Suppressor macrophage treated with lipopolysaccharide for 4 hours (primary cell): ENCODE data around the gene IL20RB.
A peak's percentile ranks its signal among the peaks of the same experiment; 100 is the strongest.

Experiments
- DNase-seq: peaks from one replicate; pipeline ENCODE4 v3.0.0-alpha.2; 2020

IL20RB gene, protein sequence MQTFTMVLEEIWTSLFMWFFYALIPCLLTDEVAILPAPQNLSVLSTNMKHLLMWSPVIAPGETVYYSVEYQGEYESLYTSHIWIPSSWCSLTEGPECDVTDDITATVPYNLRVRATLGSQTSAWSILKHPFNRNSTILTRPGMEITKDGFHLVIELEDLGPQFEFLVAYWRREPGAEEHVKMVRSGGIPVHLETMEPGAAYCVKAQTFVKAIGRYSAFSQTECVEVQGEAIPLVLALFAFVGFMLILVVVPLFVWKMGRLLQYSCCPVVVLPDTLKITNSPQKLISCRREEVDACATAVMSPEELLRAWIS

DNA sequence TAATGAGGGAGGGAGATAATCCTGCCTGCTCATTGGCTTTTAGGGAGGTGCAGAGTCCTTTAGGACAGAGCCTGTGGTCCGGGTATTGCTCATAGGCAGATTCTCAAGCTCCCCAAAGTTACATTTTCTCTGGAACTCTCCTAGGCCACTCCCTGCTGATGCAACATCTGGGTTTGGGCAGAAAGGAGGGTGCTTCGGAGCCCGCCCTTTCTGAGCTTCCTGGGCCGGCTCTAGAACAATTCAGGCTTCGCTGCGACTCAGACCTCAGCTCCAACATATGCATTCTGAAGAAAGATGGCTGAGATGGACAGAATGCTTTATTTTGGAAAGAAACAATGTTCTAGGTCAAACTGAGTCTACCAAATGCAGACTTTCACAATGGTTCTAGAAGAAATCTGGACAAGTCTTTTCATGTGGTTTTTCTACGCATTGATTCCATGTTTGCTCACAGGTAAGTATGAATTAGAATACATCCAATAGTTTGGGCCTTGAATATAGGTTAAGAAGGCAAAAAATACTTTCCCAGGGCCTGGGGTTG, at the start of gene IL20RB:
IL20RB (plus strand) TSS at position 233 of the 538 bp plus-strand sequence; CDS start at position 364, 131 bp downstream.
- DNase-seq: no peak

DNA sequence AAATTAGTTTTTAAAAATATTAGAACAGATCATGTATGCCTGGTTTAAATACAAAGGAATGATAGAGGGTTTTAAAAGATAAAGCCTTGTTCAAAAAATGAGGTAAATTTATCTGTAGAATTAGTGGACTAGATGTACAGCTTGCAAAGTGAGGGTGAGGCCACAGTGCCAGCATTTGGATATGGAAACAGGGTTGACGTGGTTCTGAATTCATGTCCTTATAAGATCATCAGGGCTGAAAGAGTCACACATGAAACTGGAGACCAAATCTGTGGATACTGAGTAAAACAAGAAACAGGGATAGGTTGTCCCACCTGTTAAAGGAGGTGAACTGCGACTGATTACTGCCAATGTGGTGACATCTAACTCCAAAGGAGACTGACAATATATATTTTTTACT, 49.5 kb upstream of the IL20RB start:
- no peak for DNase-seq

DNA sequence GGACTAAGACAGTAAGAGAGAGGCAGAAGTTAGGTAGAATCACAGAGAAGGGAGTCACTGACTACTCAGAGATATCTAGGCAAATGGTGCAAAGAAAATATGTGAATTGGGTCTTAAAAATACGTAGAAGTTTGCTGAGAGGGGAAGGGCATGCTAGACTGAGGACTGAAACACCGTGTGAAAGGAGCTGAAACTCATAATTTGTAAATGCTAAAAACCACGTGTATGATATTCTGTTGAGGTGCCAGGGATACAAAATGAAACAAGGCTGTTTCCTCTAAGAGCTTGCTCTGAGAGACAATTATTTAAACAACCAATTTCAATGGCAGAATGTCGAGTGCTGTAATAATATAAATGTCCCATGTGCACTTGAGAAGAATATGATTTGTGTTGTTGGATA, 48.6 kb upstream of the IL20RB start:
- no peak for DNase-seq

DNA sequence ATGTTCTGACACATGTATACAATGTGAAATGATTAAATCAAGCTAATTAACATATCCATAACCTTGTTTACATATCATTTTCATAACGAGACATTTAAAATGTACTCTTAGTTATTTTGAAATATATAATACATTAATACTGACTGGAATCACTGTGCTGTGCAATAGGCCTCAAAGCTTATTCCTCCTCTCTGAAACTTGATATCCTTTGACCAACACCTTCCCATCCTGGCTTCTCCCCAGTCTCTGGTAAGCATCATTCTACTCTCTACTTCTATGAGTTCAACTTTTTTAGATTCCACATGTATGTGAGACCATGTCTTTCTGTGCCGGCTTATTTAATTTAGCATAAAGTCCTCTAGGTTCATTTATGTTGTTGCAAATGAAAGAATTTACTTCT, 47.1 kb upstream of the IL20RB start:
- DNase-seq: no peak

DNA sequence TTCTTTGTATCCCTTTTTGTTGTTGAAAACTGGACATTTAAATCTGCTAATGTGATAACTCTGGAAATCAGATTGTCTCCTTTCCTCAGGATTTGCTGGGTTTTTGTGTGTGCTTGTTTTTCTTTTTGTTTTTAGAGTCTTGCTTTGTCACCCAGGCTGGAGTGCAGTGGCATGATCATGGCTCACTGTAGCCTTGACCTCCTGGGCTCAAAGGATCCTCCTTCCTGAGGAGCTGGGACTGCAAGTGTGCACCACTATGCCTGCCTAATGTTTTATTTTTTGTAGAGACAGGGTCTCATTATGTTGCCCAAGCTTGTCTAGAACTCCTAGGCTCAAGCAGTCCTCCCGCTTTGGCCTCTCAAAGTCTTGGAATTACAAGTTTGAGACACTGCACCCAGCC, 44.6 kb upstream of the IL20RB start:
- no peak for DNase-seq

DNA sequence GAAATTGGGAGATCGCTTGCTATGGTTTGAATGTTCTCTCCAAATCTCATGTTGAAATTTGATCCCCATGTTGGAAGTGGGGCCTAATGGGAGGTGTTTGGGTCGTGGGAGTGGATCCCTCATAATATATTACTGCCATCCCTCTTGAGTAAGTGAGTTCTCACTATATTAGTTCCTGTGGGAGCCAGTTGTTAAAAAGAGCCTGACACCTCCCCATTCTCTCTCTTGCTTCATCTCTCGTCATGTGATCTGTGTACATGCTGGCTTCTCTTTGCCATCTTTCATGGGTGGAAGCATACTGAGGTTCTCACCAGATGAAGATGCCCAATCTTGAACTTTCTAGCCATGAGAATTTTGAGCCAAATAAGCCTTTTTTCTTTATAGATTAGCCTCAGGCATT, 43.0 kb upstream of the IL20RB start:
- no peak for DNase-seq

DNA sequence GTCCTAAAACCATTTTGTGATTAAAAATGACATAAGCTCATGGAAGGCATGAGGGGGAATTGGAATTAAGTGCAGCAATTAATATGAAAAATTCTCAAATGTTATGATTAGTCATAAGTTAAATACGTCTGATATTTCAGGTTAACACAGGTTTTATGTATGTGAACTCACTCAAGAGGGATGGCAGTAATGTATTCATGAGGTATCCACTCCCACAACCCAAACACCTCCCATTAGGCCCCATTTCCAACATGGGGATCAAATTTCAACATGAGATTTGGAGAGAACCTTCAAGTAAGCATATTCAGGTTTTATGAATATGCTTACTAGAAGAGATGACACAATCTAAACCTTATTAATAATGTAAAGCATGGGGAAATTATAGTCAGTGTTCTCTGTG, 41.6 kb upstream of the IL20RB start:
- DNase-seq: no peak

DNA sequence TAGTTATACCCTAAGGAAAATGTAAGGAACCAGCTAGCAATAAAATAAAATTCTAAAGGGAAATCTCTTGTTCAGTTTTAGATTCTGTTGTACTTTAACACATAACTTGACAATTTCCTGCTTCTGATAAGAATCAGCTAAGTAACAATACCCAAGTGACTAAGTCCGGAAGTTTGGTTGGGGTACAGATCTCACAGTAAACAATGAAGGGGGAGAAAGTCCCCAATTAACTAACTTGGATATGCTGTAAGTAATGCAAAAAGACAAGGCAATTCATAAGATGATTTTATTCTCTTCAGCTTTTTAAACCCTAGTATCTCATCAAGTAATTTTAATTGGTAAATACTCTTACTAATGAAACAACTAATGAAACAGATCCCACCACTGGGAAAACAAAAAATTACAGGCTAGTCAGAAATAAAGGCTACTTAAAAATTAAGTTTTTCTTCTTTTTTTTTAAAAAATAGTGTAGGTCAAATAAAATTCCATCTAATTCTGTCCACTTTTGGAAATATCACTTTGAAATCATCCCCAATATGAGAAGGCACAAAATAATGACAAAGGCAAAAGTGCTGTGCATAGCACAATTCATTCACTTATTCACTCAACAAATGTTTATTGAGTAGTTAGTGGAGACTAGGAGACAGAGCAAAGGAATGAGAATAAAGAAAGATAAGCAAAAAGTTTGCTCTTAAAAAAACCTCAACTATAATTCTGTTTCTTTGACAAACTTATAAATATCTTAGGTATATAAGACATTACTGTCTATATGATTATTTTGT, 37.8 kb upstream of the IL20RB start:
- DNase-seq: no peak

DNA sequence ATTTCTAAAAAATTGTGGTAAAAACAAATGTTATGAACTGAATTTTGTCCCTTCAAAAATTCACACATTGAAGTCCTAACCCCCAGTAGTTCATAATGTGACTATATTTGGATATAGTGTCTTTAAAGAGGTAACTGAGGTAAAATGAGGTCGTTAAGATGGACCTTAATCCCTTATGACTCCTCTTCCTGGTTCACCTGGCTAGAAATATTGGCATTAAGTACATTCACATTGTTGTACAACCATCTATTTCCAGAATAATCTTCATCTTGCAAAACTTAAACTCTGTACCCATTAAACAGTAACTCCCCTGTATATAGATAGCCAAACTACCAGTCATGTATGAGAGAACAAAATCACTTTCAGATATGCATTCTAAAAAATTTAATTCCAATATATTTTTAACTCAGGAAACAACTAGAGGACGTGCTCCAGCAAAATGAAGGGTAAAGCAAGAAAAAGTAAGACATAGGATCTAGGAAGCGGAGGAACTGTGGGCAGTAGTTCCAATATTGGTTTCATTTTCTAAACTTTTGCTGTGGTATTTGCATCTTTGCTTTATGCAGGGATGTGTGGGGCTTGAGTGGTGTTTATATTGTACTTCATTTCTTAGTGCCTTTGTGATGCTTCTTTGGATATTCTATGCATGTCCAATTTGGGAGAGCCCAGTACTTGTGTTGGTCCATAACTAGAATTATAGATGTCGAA, 36.7 kb upstream of the IL20RB start:
- DNase-seq: no peak

DNA sequence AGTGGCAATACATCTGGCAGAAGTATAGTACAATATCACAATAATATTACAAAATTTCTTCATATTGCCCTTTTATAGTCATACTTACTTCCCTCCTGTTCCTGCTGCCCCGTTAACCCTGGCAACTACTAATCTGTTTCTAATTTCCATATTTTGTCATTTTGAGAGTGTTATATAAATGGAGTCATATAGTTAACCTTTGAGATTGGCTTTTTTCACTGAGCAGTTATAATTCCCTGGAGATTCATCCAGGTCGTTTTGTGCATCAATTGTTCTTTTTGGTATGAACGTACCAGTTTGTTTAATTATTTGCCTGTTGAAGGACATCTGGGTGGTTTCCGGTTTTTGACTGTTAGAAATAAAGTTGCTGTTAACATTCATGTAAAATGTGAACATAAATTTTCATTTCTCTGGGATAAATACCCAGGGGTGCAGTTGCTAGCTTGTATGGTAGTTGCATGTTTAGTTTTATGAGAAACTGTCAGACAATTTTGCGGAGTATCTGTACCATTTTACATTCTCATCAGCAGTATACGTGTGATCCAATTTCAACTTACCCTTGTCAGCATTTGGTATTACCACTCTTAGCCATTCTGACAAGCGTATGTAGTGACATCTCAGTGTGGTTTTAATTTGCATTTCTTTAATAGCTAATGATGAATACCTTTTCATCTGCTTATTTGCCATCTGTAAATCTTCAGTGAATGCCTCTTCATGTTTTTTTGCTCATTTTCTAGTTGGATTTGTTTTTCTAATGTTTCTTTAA, 32.2 kb upstream of the IL20RB start:
- DNase-seq: peak; percentile 53

DNA sequence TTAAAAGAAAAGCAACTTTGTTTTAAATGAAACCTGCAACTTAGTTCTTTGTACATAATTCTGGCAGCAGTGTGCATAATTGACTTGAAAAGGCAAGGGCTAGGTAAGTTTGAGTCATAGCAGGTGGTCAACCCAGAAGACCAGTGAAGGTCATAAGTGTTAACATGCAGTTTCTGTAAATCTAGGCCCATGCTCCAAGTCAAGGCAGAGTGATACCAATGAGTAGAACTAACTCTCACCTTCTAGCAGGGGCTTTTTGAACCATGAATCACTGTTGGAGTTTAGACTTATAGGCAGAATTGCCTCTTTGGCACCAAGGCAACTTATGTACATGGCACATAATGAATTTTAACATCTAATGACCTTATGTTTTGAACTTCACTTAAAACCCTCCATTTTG, 29.5 kb upstream of the IL20RB start:
- DNase-seq: no peak

DNA sequence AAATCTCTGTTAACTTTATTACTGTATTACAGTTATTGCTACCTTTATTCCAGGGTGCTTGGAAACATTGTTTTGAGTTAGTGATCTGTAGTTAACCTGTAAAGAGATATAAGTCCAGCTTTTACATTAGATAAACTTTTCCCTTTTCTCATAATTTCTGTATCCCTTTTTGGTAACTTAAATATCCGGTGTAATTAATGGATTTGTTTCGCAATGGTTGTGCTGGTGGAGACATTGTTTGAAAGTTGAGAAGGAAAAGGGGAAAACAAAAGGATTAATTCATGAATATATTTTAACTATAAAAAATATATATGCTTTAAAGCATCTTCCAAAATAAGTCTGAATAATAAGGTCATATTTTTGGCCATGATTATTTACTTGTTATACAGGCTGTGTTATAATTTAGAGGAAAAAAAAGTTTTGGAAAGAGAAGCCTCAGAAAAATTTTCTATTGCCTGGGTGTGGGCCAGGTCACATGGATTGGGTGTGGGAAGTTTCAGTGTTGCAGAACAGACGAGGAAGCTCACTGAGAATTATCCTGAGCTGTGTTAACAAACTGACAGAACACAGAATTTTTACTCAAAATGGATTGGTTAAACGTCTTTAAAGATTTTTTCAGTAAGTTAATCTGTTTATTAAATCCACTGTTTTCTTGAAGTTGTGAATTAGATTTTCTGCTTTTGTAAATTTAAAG, 27.7 kb upstream of the IL20RB start:
- peak; percentile 85 for DNase-seq

DNA sequence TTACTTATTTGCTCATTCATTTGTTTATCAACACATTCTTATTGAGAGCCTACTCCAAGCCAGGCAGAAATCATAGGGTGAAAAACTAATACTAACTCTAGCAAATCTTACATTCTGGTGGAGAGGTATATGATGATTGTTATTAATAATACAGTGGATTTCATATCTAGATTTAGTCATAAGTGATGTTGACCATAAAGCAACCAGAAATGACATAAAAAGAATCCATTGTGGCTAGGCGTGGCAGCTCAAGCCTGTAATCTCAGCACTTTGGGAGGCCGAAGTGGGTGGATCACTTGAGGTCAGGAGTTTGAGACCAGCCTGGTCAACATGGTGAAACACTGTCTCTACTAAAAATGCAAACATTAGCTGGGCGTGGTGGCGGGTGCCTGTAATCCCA, 26.2 kb upstream of the IL20RB start:
- peak; percentile 64 for DNase-seq

DNA sequence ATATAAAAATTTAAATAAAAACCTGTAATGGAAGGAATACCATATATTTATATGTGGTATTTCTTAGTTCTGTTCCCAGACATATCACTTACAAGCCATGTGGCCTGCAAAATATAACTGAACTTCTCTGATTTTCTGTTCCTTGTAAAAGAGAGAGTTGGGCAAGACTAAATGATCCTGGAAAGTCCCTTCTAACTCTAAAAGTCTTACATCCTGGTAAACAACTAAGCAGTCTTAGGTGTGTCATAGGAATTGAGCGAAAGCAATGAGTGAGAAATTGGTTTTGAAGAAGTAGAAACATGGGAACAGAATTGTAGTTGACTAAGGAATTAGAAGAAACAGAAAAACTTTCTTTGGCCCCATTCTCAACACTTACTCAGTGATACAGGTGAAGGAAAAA, 25.3 kb upstream of the IL20RB start:
- peak; percentile 87 for DNase-seq

DNA sequence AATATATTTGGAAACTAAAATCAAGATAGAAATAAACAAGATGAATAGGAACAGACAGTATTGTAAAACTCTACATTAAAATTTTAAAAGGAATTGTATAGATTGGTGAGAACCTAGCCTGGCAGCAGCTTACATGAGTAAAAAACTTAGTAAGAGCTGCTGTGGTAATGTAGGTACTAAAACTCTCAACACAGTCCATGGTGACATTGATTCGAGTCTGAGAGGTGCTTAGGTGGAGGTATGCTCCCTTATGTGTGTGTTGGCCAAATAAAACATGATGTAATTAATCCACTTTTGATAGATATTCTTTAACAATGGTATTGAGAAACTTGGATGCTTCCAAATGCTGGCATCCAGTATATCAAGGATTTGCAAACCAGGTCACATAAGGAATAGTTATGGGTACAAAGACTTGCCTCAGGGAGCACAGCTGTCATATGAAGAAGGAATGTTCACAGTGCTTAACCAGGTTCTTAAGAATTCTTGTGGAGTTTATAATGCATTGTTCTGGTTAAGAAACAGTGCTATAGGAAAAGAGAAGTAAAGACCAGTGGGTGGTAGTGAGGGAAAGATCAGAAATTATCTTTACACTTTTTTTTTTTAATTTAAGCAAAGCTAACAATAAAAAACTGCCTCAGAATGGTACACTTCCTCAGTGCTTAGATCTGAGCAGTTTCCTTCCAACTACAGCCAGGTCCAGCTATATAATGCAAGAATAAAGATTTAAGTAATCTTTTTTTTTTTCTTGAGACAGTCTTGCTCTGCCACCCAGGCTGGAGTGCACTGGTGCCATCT, 24.6 kb upstream of the IL20RB start:
- DNase-seq: peak; percentile 37

DNA sequence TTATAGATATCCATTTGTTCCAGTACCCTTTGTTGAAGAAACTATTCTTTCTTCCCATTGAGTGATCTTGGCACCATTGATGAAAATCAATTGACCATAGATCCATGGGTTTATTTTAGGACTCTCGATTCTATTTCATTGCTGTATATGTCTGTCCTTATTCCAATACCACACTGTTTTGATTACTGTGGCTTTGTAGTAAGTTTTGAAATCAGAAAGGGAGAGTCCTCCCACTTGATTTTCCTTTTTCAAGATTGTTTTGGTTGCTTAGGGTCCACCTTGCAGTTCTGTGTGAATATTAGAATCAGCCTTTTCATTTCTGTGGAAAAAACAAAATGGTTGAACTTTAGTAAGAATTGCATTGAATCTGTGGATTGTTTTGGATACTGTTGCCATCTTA, 20.6 kb upstream of the IL20RB start:
- DNase-seq: no peak

DNA sequence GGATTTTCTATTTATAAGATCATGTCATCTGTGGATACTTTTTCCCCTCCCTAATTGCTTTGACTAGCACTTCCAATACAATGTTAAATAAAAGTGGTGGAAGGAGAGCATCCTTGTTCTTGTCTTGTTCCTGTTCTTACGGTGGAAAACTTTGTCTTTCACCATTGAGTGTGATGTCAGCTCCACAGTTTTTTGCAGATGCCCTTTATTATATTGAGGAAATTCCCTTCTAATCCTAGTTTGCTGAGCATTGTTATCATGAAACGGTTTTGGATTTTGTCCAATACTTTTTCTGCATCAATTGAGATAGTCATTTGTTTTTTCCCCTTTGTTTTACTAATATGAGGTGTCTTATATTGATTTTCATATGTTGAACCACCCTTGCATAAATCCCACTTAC, 19.9 kb upstream of the IL20RB start:
- peak; percentile 66 for DNase-seq

DNA sequence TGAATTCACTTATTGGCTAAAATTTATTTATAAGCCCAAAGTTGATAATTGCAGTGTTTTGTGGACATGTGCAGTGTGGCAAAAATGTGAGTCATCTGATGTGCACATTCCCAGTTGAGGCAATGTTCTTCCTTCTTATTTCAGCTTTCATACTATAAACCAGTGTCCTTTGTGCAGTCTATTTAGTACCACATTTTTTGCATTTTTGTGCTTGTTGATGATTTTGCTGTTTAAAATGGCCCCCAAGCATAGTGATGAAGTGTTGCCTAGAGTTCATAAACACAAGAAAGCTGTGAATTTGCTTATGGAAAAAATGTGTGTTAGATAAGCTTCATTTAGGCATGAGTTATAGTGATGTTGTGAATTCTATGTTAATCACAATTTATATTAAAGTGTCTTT, 19.4 kb upstream of the IL20RB start:
- peak; percentile 67 for DNase-seq

DNA sequence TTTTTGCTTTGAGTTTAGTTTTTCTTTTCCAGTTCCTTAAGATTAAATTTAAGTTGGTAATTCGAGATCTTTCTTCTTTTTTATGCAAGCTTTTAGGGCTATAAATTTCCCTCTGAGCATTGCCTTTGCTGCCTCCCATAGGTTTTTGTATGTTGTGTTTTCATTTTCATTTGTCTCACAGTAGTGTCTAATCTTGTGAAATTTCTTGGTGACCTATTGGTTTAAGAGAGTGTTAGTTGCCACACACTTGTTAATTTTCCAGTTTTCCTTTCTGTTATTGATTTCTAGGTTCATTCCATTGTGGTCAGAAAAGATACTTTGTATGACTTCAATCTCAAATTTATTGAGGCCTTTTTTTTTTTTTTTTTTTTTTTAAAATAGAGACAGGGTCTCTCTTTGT, 18.3 kb upstream of the IL20RB start:
- peak; percentile 64 for DNase-seq

DNA sequence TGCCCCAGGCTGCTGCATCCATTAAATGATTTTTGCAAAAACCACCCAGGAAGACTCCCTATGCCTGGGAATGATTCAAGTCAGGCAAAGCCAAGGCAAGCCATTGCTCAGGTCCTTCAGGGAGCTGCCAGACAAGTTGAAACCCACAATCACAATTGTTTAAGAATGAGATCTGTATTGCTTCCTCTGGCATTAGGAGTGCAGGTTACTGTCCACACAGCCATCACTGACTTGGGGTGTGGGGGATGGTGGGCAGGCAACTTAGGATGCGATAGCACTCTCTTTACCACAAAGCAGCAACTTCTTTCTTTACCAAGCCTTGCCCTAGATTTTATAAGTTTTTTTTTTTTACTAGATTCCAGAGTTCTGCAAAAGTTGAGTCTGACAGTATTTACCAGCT, 15.0 kb upstream of the IL20RB start:
- DNase-seq: no peak

DNA sequence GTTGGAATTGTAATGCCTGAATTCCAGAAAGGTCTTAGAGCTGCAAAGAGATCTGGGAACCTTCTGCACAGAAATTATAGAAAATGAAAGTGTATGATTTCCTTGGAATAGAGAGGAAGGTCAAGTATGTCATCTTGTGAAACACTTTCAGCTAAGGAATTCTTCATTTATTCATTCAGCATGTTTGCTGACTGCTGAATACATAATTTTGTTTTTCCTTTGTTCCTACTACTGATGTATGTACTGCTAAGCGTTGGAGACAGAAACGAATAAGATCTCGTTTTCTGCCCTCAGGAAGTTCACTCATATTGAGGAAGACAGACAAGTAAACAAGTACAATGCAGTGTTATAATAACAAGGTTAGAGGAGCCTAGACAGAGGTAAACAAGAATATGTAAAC, 14.3 kb upstream of the IL20RB start:
- peak; percentile 17 for DNase-seq
